C4-2B (cell line): ENCODE measurements around the gene KPNA6.
A peak's percentile ranks its signal among the peaks of the same experiment; 100 is the strongest.

Experiments used
- H3K27ac ChIP-seq: fragments of 450-650 bp; 2 replicates; pipeline ENCODE4 v1.5.1; 2017
- ZFX ChIP-seq: fragments of 450-650 bp; IDR thresholded peaks from 2 replicates; pipeline ENCODE4 v1.6.1; 2017
- TF ChIP-seq, protein P1 (sequence below): fragments of 450-650 bp; conservative IDR thresholded peaks from 2 replicates; pipeline ENCODE4 v1.5.1; 2017; ENCODE audit warnings: mild to moderate bottlenecking

Gene KPNA6

DNA sequence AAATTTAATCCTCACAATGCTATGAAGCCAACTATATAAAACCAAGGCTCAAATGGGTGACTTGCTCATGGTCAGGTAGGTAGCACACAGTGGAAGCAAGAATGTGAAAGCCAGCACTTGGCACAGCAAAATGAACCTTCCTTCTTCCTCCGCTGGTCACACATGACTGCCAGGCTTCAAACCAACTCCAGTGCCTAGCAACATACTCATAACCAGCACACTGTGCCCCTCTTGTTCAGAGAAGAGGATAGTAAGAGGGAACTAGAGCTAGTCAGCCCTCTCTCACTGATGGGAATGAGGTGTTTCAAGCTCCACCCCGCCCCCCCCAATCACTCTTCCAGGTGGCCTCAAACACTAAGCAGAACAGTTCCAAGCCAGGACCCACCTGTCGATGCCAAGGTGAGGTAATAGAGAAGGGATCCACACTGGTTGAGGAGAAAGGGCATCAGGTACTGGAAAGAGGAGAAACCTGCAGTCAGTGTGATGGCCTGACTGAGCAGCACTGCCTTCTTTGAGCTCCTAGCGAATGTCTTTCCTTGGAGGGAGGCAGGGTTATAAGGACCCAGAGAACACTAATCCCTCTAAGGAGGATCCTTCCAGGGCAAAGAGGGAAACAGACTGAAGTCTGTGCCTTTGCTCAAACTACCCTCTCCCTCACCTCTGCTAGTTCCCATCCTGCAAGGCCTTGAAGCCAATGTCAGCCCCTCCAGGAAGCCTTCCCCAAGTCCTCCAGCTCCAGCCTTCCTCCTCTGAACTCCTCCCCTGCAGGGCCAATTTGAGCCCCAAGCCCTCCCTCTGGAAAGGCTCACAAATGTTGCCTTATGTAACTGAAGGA lies 113.1 kb downstream of the KPNA6 start:
- TF ChIP-seq ZFX, result no peak
- TF ChIP-seq, protein P1, sequence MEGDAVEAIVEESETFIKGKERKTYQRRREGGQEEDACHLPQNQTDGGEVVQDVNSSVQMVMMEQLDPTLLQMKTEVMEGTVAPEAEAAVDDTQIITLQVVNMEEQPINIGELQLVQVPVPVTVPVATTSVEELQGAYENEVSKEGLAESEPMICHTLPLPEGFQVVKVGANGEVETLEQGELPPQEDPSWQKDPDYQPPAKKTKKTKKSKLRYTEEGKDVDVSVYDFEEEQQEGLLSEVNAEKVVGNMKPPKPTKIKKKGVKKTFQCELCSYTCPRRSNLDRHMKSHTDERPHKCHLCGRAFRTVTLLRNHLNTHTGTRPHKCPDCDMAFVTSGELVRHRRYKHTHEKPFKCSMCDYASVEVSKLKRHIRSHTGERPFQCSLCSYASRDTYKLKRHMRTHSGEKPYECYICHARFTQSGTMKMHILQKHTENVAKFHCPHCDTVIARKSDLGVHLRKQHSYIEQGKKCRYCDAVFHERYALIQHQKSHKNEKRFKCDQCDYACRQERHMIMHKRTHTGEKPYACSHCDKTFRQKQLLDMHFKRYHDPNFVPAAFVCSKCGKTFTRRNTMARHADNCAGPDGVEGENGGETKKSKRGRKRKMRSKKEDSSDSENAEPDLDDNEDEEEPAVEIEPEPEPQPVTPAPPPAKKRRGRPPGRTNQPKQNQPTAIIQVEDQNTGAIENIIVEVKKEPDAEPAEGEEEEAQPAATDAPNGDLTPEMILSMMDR, result no peak
- peak overlapping the region; percentile 88; the same call in 1 of the 2 replicates for H3K27ac ChIP-seq

GRCh38 chr1:32221581-32221979 lies 113.7 kb downstream of the KPNA6 start:
- H3K27ac ChIP-seq, result peak overlapping the region; percentile 88
- TF ChIP-seq ZFX, result no peak
- TF ChIP-seq, protein P1, result no peak

- peak within 1 kb of the TSS; percentile 88 for H3K27ac ChIP-seq
- TF ChIP-seq ZFX, result peak; percentile 80; the same call in 1 of the 2 replicates
- TF ChIP-seq, protein P1, result no peak
These were observed 114.3 kb downstream of the KPNA6 start, which contains the start of the genes EIF3I and TMEM234 for GRCh38 chr1:32221980-32222755. TSS of gene EIF3I (plus strand) at chr1:32222407. CDS start at chr1:32222442, 35 bp downstream. TSS of gene TMEM234 (minus strand) at chr1:32222353. CDS start at chr1:32222322, 31 bp downstream.

GRCh38 chr1:32223683-32224082 lies 115.8 kb downstream of the KPNA6 start:
- no peak for TF ChIP-seq ZFX
- TF ChIP-seq, protein P1, result no peak
- H3K27ac ChIP-seq, result peak overlapping the region; percentile 88

- TF ChIP-seq, protein P1, result no peak
- TF ChIP-seq ZFX, result no peak
- H3K27ac ChIP-seq, result peak overlapping the region; percentile 88
These were observed 116.4 kb downstream of the KPNA6 start for GRCh38 chr1:32224285-32224684.
